GM19240 (cell line): Measurements from ENCODE around the gene TMEM198.

Experiments used
- DNase-seq: peaks from one replicate; pipeline ENCODE4 v3.0.0; 2011; ENCODE audit warnings: low spot score; ENCODE audit not compliant: insufficient read length

Gene TMEM198

DNA sequence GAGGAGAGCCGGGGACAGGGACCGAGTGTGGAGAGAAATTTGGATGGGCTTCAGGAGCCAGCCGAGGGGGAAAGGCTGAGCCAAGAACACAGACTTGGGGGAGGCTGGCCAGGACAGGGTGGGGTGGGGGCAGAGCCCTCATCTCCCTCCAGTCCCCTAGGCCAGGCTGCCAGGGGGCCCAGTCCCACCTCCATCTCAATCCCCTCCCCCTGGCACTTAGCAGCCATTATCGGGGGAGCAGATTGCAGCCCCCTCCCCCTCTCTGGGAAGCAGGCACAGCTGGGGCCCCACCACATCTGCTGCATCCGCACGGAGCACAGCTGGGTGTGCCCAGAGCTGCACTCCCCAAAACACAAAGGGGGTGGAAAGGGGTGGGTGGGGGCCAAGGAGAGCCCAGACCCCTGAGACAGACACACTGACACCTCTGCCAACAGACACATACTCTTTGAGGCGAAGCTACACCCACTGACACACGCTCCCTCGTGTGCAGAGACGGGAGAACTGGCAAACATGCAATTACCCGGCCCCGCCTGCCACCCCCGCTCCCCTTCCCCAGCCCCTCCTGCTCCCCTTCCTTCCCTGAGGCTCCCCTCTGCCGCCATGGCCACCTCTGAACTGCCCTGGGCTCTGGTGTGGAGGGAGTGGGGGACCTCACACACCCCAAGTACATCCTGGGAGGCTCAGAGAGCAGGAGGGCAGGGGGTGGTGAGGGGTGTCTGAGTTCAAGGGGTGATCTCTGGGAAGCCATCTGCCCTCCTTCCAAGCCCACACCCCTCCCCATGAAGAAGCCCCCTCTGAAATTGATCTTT, 34.7 kb upstream of the TMEM198 start:
- DNase-seq, result no peak

DNA sequence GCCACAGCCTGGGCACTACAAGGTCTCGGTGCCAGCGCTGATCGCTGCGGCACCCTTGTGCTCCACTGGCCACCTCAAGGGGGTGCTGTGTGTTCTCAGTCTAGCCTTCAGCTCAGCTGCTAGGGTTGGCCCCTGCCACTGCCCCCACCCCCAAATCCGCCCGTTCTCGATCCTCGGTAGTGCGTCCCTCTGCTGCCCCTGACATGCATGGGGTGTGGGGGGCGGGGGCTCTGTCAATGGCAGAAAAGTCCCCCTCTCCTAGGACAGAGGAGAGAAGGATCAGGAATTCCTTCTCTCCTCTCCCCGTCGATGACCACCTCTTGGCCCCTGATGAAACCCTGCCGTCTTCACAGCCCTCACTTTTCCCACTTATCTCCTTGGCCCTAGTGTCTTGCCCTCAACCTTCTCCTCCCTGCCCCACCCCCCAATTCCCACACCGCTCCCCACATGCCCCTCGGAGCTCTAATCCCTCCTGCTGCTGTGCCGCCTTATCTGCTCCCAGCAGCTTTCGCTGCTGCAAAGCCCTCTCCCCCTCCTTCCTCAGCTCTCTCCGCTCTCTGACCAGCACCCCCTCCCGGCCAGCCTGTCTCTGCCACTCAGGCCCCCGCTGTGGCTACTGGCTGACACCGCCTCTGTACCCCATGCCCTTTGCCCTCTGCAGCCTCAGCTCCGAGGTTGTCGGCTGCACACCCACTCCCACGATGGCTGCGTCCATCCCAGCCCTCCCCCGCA, 33.9 kb upstream of the TMEM198 start:
- peak; percentile 65 for DNase-seq

DNA sequence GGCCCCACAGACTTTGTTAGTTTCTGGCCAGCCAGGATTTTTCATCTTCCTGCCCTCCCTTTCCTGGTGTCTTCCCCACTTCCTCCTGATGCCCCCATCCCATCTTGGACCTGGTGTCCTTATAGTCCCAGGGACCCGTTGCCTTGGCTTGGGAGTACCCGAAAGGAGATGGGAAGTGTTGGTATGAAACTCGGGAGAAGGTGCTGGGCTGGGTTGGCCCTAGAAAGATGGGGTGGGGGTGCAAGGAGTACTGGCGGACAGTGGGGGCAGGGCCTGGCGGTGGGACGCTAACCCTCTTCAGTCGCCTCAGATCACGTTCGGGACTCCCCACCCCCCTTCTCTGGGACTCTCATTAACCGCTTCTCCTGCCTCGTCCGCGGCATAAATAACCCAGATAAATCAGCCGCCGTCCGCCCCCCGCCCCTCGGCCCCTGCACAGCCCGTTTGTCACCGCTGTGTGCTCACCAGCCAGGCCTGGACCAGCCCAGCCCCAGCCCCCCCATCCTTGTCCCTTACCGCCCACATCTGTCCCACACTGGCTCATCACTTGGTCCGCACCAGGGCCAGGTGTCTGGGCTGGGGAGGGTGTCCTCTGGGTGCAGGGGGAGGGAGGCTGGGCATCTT, 33.2 kb upstream of the TMEM198 start:
- no peak for DNase-seq

DNA sequence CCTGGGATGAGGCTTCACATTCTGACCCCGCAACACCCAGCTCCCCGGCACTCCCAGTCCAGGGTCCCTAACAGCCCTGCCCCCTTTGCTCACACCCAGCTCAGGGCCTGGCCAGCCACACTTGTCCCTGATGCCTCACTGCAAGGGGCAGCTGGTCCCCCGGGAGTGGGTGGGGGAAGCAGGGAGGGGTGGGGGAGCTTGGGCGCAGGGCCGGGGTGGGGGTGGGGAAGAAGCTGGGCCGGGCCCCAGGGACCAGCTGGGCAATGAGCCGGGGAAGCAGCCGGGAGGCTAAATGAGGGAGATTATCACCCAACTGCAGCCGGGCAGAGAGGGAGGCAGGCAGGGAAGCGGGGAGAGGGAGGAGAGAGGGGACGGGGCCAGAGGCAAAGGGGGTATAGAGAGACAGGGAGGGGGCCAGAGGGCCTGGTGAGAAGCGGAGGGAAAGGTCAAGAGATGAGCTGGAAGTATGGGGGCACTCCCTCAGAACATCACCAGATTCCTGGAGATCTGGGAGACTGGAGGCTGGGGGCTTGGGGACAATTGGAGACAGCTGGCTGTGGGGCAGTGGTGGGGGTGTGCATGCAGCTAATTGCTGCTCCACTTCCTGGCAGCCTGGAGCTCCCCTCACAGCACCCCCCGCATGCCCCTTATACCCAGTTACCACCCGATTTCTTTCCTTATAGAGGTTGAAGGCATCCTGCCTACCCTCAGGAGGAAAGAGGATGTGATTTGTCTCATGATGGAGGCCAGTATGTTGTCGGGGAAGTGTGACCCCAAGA, 32.1 kb upstream of the TMEM198 start:
- no peak for DNase-seq

DNA sequence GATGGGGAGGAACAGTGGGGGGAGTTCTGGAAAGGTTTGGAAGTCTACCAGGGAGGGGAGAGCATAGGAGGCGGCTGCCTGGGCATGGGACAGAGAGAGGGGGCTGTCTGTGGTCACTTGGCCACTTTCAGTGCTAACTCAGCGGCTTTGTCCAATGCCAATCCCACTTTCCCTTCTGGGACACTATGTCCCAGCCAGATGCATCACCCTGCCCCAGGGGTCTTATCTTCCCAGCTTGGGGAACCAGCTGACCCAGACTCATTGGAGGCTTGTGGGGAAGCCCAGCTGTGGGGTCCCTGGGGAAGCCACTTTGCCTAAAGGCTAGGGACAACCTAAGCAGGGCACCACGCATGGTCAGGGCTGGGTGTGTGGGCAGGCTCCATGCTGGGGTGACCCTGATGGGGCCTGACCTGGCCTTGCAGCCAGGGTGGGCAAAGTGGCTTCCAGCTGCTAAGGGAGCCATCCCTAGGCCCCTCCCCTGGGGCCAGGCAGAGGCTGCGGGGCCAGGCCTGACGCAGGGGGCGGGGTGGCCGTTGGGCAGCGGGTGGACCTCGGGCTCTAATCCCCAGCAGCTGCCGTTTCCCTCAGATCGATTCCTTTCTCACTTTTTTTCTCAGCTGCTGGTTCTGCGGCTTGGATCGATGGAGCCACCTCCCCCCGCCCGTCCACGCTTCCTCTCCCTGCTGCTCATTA, 31.2 kb upstream of the TMEM198 start:
- no peak for DNase-seq

DNA sequence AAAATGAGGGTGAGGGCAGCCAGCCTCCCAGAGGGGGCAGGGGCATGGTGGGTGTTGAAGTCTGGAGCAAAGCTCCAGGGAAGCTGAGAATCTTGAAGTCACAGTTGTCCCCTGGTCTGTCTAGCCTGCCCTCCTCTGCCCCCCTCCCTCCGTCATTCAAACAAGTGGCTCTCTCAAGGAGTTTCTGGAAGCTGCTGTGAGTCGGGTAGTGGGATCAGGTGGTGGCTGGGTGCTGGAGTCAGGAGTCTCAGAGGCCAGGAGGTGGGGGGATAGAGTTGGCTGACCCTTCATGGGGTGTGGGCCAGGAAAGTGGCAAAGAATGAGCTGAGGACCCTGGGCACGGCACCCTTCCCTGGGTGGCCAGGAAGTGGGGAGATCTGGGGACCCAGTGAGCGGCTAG, 30.0 kb upstream of the TMEM198 start:
- DNase-seq, result no peak

DNA sequence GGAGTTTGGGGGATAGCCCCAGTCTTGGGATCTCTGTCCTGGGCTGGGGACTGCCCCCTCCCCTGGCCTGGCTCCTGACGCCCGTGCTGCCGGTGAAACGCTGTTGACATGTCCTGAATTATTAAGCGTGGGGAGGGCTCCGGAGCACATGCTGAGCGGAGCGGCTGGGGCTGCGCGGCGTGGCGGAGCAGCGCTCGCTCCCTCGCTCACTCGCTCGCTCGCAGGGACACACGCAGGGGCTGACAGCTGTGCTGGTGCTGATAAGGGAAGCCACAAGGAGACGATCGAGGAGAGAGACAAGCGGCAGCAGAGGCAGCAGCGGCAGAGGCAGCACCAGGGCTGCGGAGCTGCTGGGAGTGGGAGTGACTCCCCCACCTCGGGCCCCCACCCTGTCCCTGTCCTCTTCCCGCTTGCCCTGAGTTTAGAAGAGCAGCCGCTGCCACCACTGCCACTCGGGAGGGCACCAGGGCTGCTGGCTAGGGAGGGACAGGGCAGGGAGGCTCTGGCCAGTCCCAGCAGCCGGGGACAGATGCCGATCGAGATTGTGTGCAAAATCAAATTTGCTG, 29.5 kb upstream of the TMEM198 start, which contains the start of gene ASIC4:
Gene ASIC4 (plus strand): TSS at position 287 of the 566 bp plus-strand sequence. CDS start 243 bp downstream, at position 530.
- no peak for DNase-seq

DNA sequence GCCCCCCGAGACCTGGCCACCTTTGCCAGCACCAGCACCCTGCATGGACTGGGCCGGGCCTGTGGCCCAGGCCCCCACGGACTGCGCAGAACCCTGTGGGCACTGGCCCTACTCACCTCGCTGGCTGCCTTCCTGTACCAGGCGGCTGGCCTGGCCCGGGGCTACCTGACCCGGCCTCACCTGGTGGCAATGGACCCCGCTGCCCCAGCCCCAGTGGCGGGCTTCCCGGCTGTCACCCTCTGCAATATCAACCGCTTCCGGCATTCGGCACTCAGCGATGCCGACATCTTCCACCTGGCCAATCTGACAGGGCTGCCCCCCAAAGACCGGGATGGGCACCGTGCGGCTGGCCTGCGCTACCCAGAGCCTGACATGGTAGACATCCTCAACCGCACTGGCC, 29.0 kb upstream of the TMEM198 start:
- DNase-seq, result no peak

DNA sequence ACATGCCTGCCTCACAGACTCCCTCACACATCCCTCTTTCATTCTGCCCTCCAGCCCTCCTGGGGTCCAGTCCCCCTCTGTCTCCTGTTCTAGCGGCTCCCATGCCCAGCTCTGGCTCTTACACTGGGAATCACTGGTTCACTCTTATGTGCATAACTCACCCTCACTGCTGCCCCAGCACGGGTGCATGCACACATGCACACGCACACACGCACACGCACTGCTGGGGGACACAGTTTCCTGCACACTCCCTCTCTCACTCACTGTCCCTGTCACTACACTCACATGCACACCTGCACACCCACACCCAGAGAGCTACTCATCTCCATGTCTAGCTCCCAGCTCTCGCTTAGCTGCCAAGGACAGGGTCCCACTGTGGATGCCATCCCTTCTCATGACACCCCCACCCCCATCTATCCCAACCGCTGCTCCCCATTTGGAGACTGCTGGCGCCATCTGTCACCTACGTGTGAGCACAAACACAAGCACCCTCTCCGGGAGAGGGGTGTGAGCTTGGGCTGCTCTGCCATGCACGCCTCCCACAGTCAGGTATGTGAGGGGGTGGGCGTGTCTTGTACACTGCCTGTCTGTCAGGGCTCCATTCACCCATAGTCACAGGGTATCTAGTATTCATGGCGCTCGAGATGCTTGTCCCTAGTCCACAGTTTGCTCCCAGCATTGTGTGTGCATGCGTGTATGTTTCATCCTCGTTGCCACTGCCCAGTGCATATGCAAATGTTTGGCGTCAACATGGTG, 27.8 kb upstream of the TMEM198 start:
- DNase-seq, result no peak

DNA sequence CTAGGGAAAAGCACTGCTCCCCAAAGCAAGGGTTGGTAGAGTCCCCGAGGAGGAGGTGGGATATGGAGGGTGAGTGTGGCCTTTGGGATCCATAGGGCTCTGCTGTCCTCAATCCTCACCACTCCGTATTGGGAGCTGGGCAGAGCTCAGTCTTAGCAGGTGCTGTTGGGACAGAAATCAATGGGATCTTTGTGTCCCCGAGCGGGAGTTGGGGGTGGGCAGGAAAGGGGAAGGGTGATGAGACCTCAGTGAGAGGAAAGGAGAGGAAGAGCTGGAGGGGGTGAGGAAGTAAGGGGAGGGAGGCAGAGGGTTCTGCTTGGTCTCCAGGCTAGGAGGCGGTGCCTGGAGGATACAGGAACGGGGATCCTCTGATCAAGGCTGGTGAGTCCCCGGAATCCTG, 26.9 kb upstream of the TMEM198 start:
- DNase-seq, result no peak

DNA sequence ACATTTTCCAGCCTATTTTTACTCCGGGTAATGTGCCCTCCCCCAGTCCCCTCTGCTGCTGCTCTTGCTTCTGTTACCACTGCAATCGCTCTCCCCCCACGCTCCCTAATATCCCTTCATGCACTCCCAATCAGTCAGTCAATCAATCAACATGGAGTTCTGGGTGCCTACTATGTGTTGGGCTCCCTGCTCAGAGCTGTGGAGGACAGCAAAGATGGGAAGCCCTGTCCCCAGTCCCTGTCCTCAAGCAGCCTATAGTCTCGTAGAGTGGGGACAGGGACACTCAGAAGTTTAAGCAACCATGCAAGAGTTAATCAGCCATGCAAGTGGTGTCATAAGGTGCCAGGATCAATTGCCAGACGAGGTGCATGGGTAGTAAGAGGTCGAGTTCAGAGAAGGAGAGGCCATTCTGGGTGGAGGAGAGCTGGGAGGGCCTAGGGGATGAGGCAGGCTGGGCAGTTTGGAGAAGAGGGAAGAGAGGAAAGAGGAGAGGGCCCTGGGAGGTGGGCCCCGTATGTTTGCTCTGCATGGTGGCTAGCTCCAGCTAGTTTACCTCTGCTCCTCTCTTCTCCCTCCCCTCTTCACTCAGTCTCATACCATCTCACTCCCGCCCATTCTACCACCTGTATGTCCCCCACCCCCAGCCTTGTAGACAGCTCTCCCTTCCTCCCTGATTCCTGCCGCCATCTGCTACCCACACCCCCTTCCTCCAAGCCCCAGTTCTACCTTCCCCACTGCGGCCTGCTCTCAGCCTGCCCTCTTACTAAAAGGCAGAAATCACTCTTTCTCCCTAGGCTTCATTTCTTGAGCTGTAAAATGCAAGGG, 25.7 kb upstream of the TMEM198 start:
- no peak for DNase-seq

DNA sequence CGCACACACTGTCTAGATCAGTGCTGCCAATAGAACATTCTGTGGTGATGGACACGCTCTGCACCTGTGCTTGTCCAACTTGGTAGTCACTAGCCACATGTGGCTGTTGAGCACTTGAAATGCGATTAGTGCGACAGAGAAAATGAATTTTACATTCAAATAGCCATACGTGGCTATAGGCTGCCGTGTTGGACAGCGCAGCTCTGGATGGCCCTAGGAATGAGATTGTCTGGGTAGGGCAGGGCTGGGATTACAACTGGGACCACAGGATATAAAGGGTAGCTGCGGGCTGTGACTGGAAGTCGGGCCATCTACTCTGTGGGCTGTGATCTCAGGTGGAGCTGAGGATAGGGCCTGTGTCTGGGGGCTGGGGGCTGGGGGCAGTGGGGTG, 24.3 kb upstream of the TMEM198 start:
- DNase-seq, result no peak

DNA sequence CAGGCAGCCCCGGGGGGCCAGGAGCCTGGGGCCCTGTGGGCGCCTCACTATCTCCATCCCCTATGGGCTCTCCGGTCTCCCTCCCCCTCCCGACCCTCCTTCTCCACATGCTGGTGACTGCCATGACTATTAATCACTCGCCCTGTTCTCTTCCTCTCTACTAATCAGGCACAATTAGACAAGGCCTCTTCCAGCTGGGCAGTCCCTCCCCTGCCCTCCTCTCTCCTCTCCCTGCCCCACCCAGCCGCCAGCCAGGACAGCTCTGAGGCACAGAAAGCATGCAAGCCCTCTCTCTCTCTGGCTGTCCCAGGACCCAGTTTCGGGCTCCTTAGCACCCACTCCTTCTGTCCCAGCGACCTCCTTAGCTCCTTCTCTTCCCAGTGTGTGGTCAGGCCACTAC, 23.7 kb upstream of the TMEM198 start:
- no peak for DNase-seq

DNA sequence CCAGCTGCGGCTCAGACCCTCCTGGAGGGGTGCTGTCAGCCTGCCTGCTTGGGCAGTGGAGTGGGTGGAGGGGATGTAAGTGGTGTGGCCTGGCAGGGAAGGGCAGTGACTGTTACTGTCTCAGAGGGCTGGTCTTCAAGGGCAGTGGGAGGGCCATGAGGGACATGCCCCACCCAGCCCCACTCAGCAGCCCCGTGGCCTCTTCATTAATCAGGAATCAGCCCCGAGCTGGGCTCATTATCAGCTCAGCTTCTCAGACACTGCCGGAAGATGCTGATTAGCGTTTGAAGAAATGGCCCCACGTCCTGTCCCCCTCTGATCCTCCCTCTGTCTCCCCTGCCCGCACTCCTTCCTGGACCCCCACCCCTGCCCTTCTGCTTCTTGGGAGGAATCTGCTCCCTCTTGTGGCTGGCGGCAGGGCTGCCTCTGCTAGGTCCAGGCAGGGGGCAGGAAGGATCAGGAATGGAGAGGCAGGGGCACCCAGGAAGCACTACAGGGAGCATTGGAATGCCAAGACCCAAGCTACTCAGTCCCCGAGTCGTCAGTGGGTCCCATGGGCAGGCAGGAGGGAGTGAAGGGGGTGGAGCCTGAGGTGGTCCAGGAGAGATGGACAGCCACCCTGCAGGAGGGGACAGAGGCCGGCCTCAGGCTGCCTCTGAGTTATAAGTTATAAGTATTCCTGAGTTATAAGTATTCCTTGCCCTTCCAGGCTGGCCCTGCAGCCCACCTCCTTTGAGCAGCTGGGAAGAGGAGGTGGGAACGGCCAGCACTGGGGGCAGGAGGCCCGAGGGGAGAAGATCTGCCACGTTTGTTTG, 22.6 kb upstream of the TMEM198 start:
- no peak for DNase-seq

DNA sequence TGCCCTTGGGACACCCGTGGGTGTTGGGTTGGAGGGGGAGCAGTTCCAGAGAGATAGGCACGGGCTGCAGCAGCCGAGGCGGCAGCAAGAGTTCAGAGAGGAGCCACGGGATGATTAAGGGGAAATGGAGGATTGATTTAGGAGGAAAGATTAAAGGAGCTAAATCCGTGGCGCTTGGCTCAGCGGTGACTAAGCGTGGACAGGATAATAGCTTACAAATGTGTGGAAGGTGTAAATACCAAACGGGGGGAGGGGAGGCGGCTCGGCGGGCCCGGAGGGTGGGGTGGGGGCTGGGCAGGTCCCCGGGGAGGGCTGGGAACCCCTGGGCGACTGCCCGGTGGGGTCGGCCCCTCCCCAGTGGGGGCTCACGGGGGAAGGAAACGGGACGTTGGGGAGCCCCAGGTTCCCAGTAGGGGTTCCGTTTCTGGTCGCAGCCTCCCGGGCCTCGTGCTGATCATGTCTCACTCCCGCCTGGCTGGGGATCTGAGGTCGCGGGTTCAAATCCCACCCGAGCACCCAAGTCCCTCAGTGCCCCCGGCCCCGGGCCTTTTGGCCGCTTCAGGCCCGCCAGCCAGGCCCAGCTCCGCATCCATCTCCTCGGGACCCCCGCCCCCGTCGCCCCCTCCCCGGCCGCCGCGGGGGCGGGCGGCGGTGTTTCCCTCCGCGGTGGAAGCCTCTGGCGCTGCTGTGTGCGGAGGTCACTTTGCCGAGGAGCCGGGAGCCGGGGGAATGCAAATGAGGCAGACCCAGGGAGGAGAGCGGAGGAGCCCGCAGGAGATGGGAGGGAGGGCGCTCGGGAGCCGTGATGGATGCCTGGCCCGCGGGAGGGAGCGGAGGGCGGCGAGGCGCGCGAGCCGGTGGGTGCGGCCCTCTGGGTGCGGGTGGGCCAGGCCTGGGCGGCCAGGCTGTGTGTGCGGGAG, 21.5 kb upstream of the TMEM198 start:
- no peak for DNase-seq

DNA sequence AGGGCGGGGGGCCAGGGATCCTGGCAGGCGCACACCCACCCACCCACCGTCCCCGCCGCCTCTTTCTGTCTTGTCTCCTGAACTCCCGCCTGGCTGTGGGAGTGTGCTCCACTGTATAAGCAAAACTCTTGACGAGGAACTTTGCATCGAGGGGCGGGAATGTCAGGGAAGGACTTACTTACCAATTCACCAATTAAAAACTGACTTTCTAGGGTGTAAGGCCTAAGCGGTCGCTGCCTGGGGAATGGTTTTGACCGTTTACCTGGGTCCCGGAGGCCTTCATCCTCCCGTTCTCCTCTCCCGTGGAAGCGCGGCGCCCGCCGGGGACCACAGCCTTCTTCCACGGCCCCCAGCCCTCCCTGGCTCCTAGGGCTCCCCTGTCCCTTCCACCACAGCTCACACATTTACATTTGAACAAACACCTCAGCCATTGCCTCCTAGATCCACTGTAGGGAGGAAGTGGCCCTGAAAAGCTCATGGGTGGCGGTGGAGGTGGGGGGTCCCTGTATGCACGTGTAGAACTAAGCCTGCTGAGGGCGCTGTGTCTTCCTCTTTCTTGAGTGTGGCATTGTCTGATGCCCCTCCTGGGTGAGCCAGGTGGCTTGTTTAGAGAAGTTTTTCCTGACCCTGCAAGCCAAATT, 20.7 kb upstream of the TMEM198 start:
- no peak for DNase-seq

DNA sequence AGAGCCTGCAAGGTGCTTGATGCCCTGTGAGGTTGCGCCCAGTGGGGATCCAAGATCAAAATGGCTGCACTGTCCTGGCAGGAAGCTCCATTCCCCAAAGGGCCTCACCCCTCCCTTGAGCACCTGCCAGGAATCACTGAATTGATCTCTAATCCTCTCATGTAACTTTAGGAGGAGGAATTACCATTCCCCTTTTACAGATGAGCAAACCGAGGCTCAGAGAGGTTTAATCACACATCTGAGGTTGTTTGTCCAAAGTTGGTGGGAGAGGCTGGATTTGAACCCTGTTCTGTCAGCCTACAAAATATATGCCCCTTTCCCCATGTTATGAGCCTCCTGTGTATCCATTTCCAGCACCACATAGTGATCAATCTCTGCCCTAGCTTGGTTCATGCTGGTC, 19.0 kb upstream of the TMEM198 start:
- no peak for DNase-seq
